NCI-H1105 treated with DMSO at 0.1 percent for 48 hours (cell line): Measurements from ENCODE around the gene NPL.

Experiments
- DNase-seq: peaks from one replicate; lab custom pipeline; 2025; lab: John Stamatoyannopoulos, UW

The NPL gene

GRCh38 chr1:182867861-182868260 lies 78.3 kb downstream of the NPL start:
- DNase-seq = no peak

GRCh38 chr1:182869241-182869666 lies 79.7 kb downstream of the NPL start:
- no peak for DNase-seq

GRCh38 chr1:182872881-182873280 lies 83.3 kb downstream of the NPL start:
- no peak for DNase-seq

- DNase-seq = no peak
These were observed 86.3 kb downstream of the NPL start for GRCh38 chr1:182875889-182876288.

GRCh38 chr1:182877331-182877730 lies 87.8 kb downstream of the NPL start:
- no peak for DNase-seq

GRCh38 chr1:182877842-182878241 lies 88.3 kb downstream of the NPL start:
- no peak for DNase-seq
